Tibial nerve (tissue), 4 donors: ENCODE measurements around the gene TANC1. TPM values are rescaled to one million over a fixed set of nuclear protein-coding genes. Genes with fewer than 3 reads are reported as not detected.

Experiments
- DNase-seq, 2 donors: peaks; one replicate each; pipeline ENCODE4 v3.0.0-alpha.2; 2019; ENCODE audit warnings: low spot score in 2 of 2
- H3K27ac ChIP-seq, 4 donors: fragments of 200-600 bp; sonication (generic) in 3 of 4; one replicate each; pipeline ENCODE4 v1.5.1; 2017 to 2019; ENCODE audit warnings: mild to moderate bottlenecking in 1 of 4
- H3K27me3 ChIP-seq, 2 donors: fragments of 200-600 bp; sonication (generic) in 1 of 2; one replicate each; pipeline versions ENCODE4 v1.5.1 to v1.6.0; 2017 to 2019
- H3K36me3 ChIP-seq, 3 donors: fragments of 200-600 bp; sonication (generic); one replicate each; pipeline ENCODE4 v1.5.1; 2018 to 2019
- H3K4me1 ChIP-seq, 4 donors: fragments of 200-600 bp; sonication (generic) in 3 of 4; one replicate each; pipeline ENCODE4 v1.5.1; 2017 to 2019
- H3K4me3 ChIP-seq, 4 donors: fragments of 200-600 bp; sonication (generic) in 3 of 4; one replicate each; pipeline ENCODE4 v1.5.1; 2017 to 2019; ENCODE audit warnings: mild to moderate bottlenecking in 1 of 4, moderate library complexity in 1 of 4
- H3K9me3 ChIP-seq, 4 donors: fragments of 200-600 bp; sonication (generic) in 3 of 4; one replicate each; pipeline ENCODE4 v1.5.1; 2017 to 2019
- EP300 ChIP-seq, 2 donors: sonication (generic); formaldehyde crosslinking; IDR thresholded peaks; one replicate each; pipeline ENCODE4 v1.6.1; 2017; ENCODE audit warnings: antibody characterized with exemption in 2 of 2, mild to moderate bottlenecking in 1 of 2
- POLR2A ChIP-seq, 2 donors: fragments of 450-650 bp; IDR thresholded peaks; one replicate each; pipeline ENCODE4 v1.6.1; 2017; ENCODE audit warnings: antibody characterized with exemption in 2 of 2, mild to moderate bottlenecking in 2 of 2, moderate library complexity in 2 of 2
- WGBS, 2 donors: methylation state at CpG; one replicate each; pipeline ENCODE4 v1.1.5; 2018; 5-methylcytosine and 5-hydroxymethylcytosine counted together
- total RNA-seq, 4 donors: library from RNA; depleted of rRNA; stranded (reverse); fragments of >200 nt; gene quantifications; one replicate each; pipeline ENCODE4 v1.1.0, GENCODE V29; 2016
- TF ChIP-seq, protein P1 (sequence below), 5 experiments: fragments of 200-600 bp in 3 of 5; fragments of 450-650 bp in 2 of 5; sonication (generic) in 3 of 5; IDR thresholded peaks; one replicate each; pipeline ENCODE4 v1.5.1; 2016 to 2019; ENCODE audit warnings: antibody characterized with exemption in 5 of 5, mild to moderate bottlenecking in 3 of 5, moderate library complexity in 2 of 5

TANC1 gene
- total RNA-seq, 4 donors from 2014 or later, result 43.5 to 66.3 (median 57.6) TPM

DNA sequence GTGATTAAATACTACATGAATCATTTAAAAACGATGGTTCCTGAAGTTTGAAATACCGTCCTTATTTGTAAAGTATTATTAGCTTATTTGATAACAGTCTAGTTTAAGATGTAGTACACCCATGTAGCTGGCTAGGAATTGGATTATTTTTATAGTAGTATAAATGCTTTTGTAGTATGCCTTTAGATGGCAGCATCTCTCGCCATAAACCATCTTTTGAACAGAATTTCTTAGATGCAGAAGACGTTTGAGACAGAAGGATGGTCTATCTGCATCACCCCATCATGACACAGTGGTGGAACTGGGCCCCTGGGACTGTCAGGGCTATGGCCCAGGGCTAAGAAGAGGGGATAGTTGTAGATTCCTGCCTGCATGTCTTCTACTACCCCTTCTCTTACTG is 165.4 kb downstream of the TANC1 start:
- TF ChIP-seq, protein P1, sequence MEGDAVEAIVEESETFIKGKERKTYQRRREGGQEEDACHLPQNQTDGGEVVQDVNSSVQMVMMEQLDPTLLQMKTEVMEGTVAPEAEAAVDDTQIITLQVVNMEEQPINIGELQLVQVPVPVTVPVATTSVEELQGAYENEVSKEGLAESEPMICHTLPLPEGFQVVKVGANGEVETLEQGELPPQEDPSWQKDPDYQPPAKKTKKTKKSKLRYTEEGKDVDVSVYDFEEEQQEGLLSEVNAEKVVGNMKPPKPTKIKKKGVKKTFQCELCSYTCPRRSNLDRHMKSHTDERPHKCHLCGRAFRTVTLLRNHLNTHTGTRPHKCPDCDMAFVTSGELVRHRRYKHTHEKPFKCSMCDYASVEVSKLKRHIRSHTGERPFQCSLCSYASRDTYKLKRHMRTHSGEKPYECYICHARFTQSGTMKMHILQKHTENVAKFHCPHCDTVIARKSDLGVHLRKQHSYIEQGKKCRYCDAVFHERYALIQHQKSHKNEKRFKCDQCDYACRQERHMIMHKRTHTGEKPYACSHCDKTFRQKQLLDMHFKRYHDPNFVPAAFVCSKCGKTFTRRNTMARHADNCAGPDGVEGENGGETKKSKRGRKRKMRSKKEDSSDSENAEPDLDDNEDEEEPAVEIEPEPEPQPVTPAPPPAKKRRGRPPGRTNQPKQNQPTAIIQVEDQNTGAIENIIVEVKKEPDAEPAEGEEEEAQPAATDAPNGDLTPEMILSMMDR (IDR thresholded peaks at IDR 0.05), result no peak
- TF ChIP-seq POLR2A (IDR thresholded peaks at IDR 0.05) (no peak), EP300 (IDR thresholded peaks at IDR 0.05) (no peak)
- WGBS, 2 donors, result 38 to 41% methylated on average over 4 of the region's 4 CpGs
- H3K4me3 ChIP-seq, result no peak overlapping the region
- no peaks in the 10 kb centered on the region for H3K9me3 ChIP-seq
- no peak overlapping the region for H3K27ac ChIP-seq
- H3K27me3 ChIP-seq, result no peaks in the 10 kb centered on the region
- peaks cover 0 to 81% (median 19%) of the 10 kb centered on the region in 4 donors for H3K4me1 ChIP-seq
- no peaks in the 10 kb centered on the region for H3K36me3 ChIP-seq
- DNase-seq, result no peak

DNA sequence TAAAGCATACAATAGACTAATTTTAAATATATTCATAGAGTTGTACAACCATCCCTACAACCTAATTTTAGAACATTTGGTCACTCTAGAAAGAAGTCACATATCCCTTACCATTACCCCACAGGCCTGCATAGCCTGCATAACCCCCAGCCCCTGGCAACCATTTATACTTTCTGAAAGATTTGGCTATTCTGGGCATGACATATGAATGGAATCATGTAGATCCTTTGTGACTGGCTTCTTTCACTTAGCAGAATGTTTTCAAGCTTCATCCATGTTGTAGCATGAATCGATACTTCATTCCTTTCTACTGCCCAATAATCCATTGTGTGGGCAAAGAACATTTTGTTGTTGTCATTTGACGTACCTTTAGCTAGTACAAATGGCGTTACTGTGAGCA is 166.5 kb downstream of the TANC1 start:
- Histone ChIP-seq H3K4me1 (peaks cover 0 to 73% (median 17%) of the 10 kb centered on the region in 4 donors), H3K27ac (peak overlapping the region in 2 of 4 donors; percentile 45 to 55), H3K4me3 (no peak overlapping the region), H3K9me3 (no peaks in the 10 kb centered on the region), H3K36me3 (no peaks in the 10 kb centered on the region), H3K27me3 (no peaks in the 10 kb centered on the region)
- DNase-seq, result no peak
- WGBS, 2 donors, result 51 to 54% methylated on average over 3 of the region's 3 CpGs
- TF ChIP-seq, protein P1 (IDR thresholded peaks at IDR 0.05), result no peak
- TF ChIP-seq EP300 (IDR thresholded peaks at IDR 0.05) (no peak), POLR2A (IDR thresholded peaks at IDR 0.05) (no peak)

DNA sequence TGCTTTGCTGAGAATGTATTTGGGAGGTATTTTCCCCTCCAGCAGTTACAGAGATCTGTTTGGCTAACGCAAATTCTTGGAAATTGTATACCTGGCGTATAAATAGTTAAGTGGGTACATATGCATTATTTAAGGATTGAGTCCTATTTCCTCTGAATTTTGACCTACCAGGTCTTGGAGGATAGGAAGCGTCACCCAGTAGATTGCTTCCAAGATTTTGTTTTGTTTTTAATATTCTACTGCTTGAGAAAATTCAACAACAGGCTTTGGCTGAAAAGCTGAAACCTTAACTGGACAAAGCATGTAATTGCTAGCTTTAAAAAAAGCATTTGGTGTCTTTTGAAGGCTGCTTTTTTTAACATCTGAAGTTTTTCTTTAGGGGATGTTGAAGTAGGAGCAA is 168.0 kb downstream of the TANC1 start:
- H3K27ac ChIP-seq, result peak overlapping the region in 2 of 4 donors; percentile 55 to 58
- H3K27me3 ChIP-seq, result no peaks in the 10 kb centered on the region
- no peak for TF ChIP-seq EP300 (IDR thresholded peaks at IDR 0.05)
- TF ChIP-seq, protein P1 (IDR thresholded peaks at IDR 0.05), result no peak
- no peak overlapping the region for H3K4me3 ChIP-seq
- 55 to 66% methylated on average over 3 of the region's 3 CpGs for WGBS, 2 donors
- H3K4me1 ChIP-seq, result peaks cover 0 to 59% (median 15%) of the 10 kb centered on the region in 4 donors
- no peaks in the 10 kb centered on the region for H3K36me3 ChIP-seq
- no peaks in the 10 kb centered on the region for H3K9me3 ChIP-seq
- no peak for DNase-seq

DNA sequence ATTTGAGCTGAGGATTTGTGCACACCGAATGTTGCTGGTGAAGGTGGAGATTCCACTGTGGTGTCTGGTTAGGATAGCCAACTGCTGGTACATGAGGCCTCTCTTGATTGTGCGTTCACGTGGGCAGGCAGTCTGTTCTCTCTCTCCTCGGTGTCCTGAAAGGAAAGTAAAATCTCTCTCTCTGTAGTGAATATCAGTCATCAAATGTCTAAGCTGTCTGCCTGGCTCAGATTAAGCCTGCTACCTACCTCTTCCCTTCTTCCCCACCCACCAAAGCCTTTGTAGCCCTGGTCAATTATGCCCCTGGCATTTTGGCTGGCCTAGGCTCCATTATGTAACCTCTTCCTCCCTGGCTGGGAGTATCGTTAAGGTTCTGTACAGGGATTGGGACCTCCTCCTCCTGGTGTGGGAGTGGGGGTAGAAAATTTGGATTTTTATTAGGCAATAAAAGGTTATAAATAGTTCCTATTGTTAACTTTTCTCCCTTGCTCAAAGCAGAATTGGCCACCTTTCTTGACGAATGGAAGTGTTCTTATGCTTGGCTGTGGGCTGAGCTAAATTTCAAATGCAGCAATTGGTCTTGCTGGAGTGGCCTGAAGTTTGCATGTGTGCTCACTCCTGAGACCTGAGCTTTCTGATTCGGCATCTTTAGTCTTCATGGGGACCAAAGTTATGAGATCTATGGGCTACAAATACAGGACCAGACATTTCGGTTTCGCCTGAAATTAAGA is 169.2 kb downstream of the TANC1 start:
- no peak for DNase-seq
- H3K4me1 ChIP-seq, result peaks cover 0 to 46% (median 13%) of the 10 kb centered on the region in 4 donors

DNA sequence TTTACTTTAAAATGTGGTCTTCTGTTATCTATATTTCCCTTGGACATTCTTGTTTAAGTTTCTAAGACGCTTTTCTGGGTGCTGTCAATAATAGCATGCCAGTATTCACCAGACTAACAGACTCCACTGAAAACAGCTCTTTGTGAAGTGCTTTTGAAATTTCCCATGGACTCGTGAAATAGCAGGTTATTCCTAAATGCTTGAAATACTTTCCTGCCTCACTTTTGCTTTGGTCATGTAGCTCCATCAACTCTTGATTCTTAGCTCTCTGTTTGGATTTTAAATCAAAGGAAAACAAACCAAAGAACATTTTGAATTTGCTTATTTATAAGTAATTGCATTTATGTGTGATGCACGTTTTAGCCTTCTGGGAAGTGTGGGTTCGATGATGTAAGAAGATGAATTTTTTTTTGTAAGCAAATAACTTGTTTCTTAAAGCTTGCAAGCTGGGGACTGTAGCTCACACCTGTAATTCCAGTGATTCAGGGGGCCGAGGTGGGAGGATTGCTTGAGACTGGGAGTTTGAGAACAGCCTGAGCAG is 170.3 kb downstream of the TANC1 start:
- 61 to 62% methylated on average over 5 of the region's 5 CpGs for WGBS, 2 donors
- H3K4me1 ChIP-seq, result peaks cover 0 to 46% (median 13%) of the 10 kb centered on the region in 4 donors
- no peaks in the 10 kb centered on the region for H3K9me3 ChIP-seq
- H3K27me3 ChIP-seq, result no peaks in the 10 kb centered on the region
- H3K27ac ChIP-seq, result no peak overlapping the region
- no peak for DNase-seq
- no peak overlapping the region for H3K4me3 ChIP-seq
- no peak for TF ChIP-seq POLR2A (IDR thresholded peaks at IDR 0.05)
- TF ChIP-seq, protein P1 (IDR thresholded peaks at IDR 0.05), result no peak
- TF ChIP-seq EP300 (IDR thresholded peaks at IDR 0.05), result no peak
- H3K36me3 ChIP-seq, result no peaks in the 10 kb centered on the region

More for the DNA sequence above, 169.2 kb downstream of the TANC1 start:
- Histone ChIP-seq H3K9me3 (no peaks in the 10 kb centered on the region), H3K27ac (peak overlapping the region in 2 of 4 donors; percentile 55 to 68), H3K36me3 (no peaks in the 10 kb centered on the region), H3K4me3 (no peak overlapping the region), H3K27me3 (no peaks in the 10 kb centered on the region)
- TF ChIP-seq POLR2A (IDR thresholded peaks at IDR 0.05) (no peak), EP300 (IDR thresholded peaks at IDR 0.05) (no peak)
- TF ChIP-seq, protein P1 (IDR thresholded peaks at IDR 0.05), result no peak
- WGBS, 2 donors, result 51 to 54% methylated on average over 9 of the region's 9 CpGs
